K562 (cell line): ENCODE data around the gene RBM4B. TPM values are rescaled to one million over a fixed set of nuclear protein-coding genes. Genes with fewer than 3 reads are reported as not detected.

Experiments
- ATF2 ChIP-seq: sonication (generic); formaldehyde crosslinking; IDR thresholded peaks from 2 replicates; pipeline ENCODE4 v1.8.1; 2022; ENCODE audit warnings: missing genetic modification reagents
- ATF6 ChIP-seq: sonication (generic); formaldehyde crosslinking; IDR thresholded peaks from 2 replicates; pipeline ENCODE4 v1.4.0; 2020; ENCODE audit warnings: mild to moderate bottlenecking, missing genetic modification reagents
- CEBPZ ChIP-seq: fragments of 150-350 bp; IDR thresholded peaks from 2 replicates; pipeline ENCODE4 v1.6.1; 2014; ENCODE audit warnings: low read depth, mild to moderate bottlenecking, low read length, borderline replicate concordance
- EGR1 ChIP-seq: fragments of 450-650 bp; conservative IDR thresholded peaks from 2 replicates; pipeline ENCODE4 v1.6.1; 2017; ENCODE audit warnings: mild to moderate bottlenecking
- RAD21 ChIP-seq, 2 experiments: fragments of 250-450 bp in 1 of 2; fragments of 450-650 bp in 1 of 2; sonication (Bioruptor Pico) in 1 of 2; formaldehyde crosslinking in 1 of 2; IDR thresholded peaks in 1 of 2; conservative IDR thresholded peaks in 1 of 2; 2 replicates each; pipeline versions ENCODE4 v1.4.0 to v1.8.0; 2020 to 2022; ENCODE audit warnings: mild to moderate bottlenecking in 2 of 2, moderate library complexity in 1 of 2
- ZBTB40 ChIP-seq, 2 experiments: fragments of 450-650 bp in 1 of 2; sonication (generic) in 1 of 2; formaldehyde crosslinking in 1 of 2; IDR thresholded peaks; 2 replicates each; pipeline versions ENCODE4 v1.7.1 to v1.9.0; 2016 to 2022; ENCODE audit warnings: inconsistent platforms in 1 of 2, mild to moderate bottlenecking in 1 of 2, missing genetic modification reagents in 1 of 2
- ZNF134 ChIP-seq: fragments of 250-450 bp; sonication (Bioruptor Pico); conservative IDR thresholded peaks from 2 replicates; pipeline ENCODE4 v1.4.0; 2020
- ZNF707 ChIP-seq: fragments of 250-450 bp; sonication (Bioruptor Pico); conservative IDR thresholded peaks from 2 replicates; pipeline ENCODE4 v1.8.0; 2022; ENCODE audit warnings: inconsistent platforms, mild to moderate bottlenecking, moderate library complexity
- polyA plus RNA-seq, 8 experiments: library from polyadenylated mRNA; depleted of rRNA in 4 of 8; stranded (reverse) in 5 of 8; unstranded in 3 of 8; fragments of >200 nt; fragmentation: Nextera tagmentation in 2 of 8; fragmentation: Illumina TruSeq in 1 of 8; extraction: Ambion mirVana in 2 of 8; extraction: Trizol in 1 of 8; gene quantifications; 2 replicates each; pipeline versions ENCODE4 v1.2.1 to v1.2.3, GENCODE V29; 2011 to 2014; ENCODE audit warnings: inconsistent platforms in 1 of 8, missing spikeins in 1 of 8
- total RNA-seq, 7 experiments: library from RNA; depleted of rRNA in 6 of 7; stranded (reverse); fragments of >200 nt in 6 of 7; fragmentation: Illumina TruSeq in 2 of 7; extraction: Trizol in 2 of 7; gene quantifications; 2 replicates each; pipeline versions ENCODE4 v1.2.1 to v1.2.3, GENCODE V29; 2011 to 2021; ENCODE audit warnings: low replicate concordance in 1 of 7

The RBM4B gene
- total and polyA plus RNA-seq, 9 of the 15 experiments (the other 6 are each of a cell fraction or from before 2014, with no cell fraction given) = 14.6 to 39.9 (median 23.3) TPM

- TF ChIP-seq CEBPZ (peak; percentile 69; the same call in 1 of the 2 replicates), ATF2 (CRISPR knock-in tag) (no peak), EGR1 (peak; percentile 9; the same call in 1 of the 2 replicates), ZBTB40 (IDR thresholded peaks at IDR 0.05) (no peak; the same call in 1 of the 2 replicates), ZBTB40 (CRISPR knock-in tag; IDR thresholded peaks at IDR 0.05) (no peak), ZNF707 (no peak), RAD21 (CRISPR knock-in tag; conservative IDR thresholded peaks at IDR 0.05 in 1 of 2, IDR thresholded peaks at IDR 0.05 in 1 of 2) (no peak; a peak in 1 of 4 replicates), ZNF134 (CRISPR knock-in tag) (peak; percentile 64), ATF6 (CRISPR knock-in tag) (no peak)
Measured at GRCh38 chr11:66638177-66639065, 39.3 kb downstream of the RBM4B start, which contains the start of gene RBM4 (continued).
